ELR (cell line): ENCODE results near the gene MYO1B.
"Not testable (repeated sequence)": the region's sequence is repeated elsewhere in the genome, so short reads cannot be mapped to it uniquely, and the experiment has no call there.

Experiments used
- DNase-seq: peaks from one replicate; pipeline ENCODE4 v3.0.0-alpha.2; 2015; ENCODE audit warnings: low read depth

The MYO1B gene

GRCh38 chr2:191405546-191405945 lies 160.3 kb downstream of the MYO1B start:
- no peak for DNase-seq

GRCh38 chr2:191410646-191411436 lies 165.6 kb downstream of the MYO1B start:
- no peak for DNase-seq

GRCh38 chr2:191411472-191411871 lies 166.3 kb downstream of the MYO1B start:
- DNase-seq = no peak

GRCh38 chr2:191412353-191412752 lies 167.1 kb downstream of the MYO1B start:
- DNase-seq = no peak

GRCh38 chr2:191415101-191415500 lies 169.9 kb downstream of the MYO1B start:
- no peak for DNase-seq

- no peak for DNase-seq
Observed at GRCh38 chr2:191415858-191416257, 170.7 kb downstream of the MYO1B start.

- no peak for DNase-seq
Observed at GRCh38 chr2:191417746-191418145, 172.5 kb downstream of the MYO1B start.

GRCh38 chr2:191421950-191422349 lies 176.7 kb downstream of the MYO1B start:
- DNase-seq = no peak

GRCh38 chr2:191427031-191427430 lies 181.8 kb downstream of the MYO1B start:
- no peak for DNase-seq

- no peak for DNase-seq
Observed at GRCh38 chr2:191428141-191428540, 182.9 kb downstream of the MYO1B start.

GRCh38 chr2:191430476-191430875 lies 185.3 kb downstream of the MYO1B start:
- DNase-seq = no peak

GRCh38 chr2:191432121-191432520 lies 186.9 kb downstream of the MYO1B start:
- no peak for DNase-seq

GRCh38 chr2:191434072-191434471 lies 188.9 kb downstream of the MYO1B start:
- DNase-seq = no peak

- DNase-seq = no peak
Observed at GRCh38 chr2:191435141-191435540, 189.9 kb downstream of the MYO1B start.

- no peak for DNase-seq
Observed at GRCh38 chr2:191436368-191437055, 191.3 kb downstream of the MYO1B start.

GRCh38 chr2:191439481-191439880 lies 194.3 kb downstream of the MYO1B start:
- no peak for DNase-seq

GRCh38 chr2:191441496-191442214 lies 196.5 kb downstream of the MYO1B start:
- peak; percentile 45 for DNase-seq

GRCh38 chr2:191443446-191443845 lies 198.2 kb downstream of the MYO1B start:
- no peak for DNase-seq

GRCh38 chr2:191446910-191447309 lies 201.7 kb downstream of the MYO1B start:
- no peak for DNase-seq

GRCh38 chr2:191451116-191451515 lies 205.9 kb downstream of the MYO1B start:
- DNase-seq = peak; percentile 52

GRCh38 chr2:191452065-191452464 lies 206.9 kb downstream of the MYO1B start:
- no peak for DNase-seq

- no peak for DNase-seq
Observed at GRCh38 chr2:191453761-191454160, 208.6 kb downstream of the MYO1B start.

GRCh38 chr2:191456506-191456905 lies 211.3 kb downstream of the MYO1B start:
- not testable (repeated sequence) for DNase-seq
